IPS-18c (cell line): ENCODE results near the gene TM9SF4.
"Not testable (repeated sequence)": the region's sequence is repeated elsewhere in the genome, so short reads cannot be mapped to it uniquely, and the experiment has no call there.

Source experiments
- H3K4me3 ChIP-seq: 2 replicates; pipeline ENCODE4 v1.7.0; 2013; ENCODE audit warnings: low read depth, mild to moderate bottlenecking, low read length, moderate library complexity; ENCODE audit not compliant: insufficient read depth
- H3K9me3 ChIP-seq: one replicate; pipeline ENCODE4 v1.6.1; 2013; ENCODE audit warnings: mild to moderate bottlenecking, low read length, moderate library complexity; ENCODE audit not compliant: control insufficient read depth, insufficient read depth

The TM9SF4 gene

DNA sequence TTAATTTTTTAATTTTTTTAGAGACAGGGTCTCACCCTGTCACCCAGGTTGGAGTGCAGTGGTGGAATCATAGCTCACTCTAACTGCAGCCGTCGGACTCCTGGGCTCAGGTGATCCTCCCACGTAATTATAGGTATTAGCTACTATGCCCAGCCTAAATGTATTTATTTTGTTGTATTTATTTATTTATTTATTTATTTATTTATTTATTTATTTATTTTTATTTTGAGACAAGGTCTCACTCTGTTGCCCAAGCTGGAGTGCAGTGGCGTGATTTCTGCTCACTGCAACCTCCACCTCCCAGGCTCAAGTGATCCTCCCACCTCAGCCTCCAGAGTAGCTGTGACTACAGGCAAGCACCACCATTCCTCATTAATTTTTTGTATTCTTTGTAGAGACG, 8.9 kb downstream of the TM9SF4 start:
- not testable (repeated sequence) for H3K4me3 ChIP-seq, H3K9me3 ChIP-seq

DNA sequence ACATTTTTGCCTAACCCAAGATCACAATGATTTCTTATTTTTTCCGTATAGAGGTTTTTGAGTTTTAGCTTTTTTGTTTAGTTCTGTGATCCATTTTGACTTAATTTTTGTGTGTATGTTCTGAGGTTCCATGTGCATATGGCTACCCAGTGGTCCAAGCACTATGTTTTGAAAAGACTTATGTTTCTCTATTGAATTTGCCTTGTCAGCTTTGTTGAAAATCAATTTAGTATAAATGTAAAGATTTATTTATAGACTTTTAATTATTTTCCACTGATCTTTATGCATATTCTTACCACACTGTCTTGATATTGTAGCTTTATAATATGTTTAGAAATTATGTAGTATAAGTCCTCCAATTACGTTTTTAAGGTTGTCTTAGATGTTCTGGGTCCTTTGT, 10.2 kb downstream of the TM9SF4 start:
- no peaks in the 10 kb centered on the region for H3K9me3 ChIP-seq
- H3K4me3 ChIP-seq = no peak overlapping the region

DNA sequence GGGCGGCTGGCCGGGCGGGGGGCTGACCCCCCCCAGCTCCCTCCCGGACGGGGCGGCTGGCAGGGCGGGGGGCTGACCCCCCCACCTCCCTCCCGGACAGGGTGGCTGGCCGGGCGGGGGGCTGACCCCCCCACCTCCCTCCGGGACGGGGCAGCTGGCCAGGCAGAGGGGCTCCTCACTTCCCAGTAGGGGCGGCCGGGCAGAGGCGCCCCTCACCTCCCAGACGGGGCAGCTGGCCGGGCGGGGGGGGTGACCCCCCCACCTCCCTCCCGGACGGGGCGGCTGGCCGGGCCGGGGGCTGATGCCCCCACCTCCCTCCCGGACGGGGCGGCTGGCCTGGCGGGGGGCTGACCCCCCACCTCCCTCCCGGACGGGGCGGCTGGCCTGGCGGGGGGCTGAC, 12.4 kb downstream of the TM9SF4 start:
- H3K9me3 ChIP-seq, H3K4me3 ChIP-seq: not testable (repeated sequence)

DNA sequence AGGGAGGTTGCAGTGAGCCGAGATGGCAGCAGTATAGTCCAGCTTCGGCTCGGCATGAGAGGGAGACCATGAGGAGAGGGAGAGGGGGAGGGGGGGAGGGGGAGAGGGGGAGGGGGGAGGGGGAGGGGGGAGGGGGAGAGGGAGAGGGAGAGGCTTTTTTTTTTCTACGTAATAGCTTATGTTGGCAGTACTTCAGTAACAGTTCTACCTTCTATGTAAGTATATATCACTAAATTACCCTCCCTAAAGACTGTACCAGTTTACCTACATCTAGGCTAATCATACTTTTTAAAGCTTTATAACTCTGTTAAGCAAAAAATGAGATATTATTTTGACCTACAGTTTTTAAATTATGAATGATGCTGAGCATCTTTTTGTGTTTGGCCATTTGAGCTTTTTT, 13.6 kb downstream of the TM9SF4 start:
- Histone ChIP-seq H3K9me3 (no peaks in the 10 kb centered on the region), H3K4me3 (no peak overlapping the region)

DNA sequence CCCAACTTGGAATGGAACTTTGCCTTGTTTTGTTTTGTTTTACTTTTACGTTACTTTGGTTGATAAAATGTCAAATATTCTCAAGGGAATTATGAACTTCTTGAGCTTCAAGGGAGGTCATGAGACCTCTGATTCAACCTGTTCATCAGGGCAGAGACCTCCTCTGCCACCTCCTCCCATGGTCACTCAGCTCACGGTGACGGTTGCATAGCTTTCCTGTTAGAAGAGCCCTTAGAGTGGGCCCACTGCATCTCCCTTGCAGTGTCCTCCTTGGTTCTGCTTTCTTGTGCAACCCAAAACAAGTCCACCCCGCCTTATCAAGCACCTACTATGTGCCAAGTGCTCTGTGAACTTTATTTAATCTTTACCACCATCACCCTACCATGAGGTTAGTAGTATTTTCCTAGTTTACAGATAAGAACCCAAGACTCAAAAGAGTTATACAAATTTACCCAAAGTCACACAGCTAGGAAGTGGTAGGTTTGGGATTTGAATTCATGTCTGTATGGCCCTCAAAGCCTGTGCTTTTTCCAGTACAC, 15.5 kb downstream of the TM9SF4 start:
- Histone ChIP-seq H3K9me3 (no peaks in the 10 kb centered on the region), H3K4me3 (no peak overlapping the region)

DNA sequence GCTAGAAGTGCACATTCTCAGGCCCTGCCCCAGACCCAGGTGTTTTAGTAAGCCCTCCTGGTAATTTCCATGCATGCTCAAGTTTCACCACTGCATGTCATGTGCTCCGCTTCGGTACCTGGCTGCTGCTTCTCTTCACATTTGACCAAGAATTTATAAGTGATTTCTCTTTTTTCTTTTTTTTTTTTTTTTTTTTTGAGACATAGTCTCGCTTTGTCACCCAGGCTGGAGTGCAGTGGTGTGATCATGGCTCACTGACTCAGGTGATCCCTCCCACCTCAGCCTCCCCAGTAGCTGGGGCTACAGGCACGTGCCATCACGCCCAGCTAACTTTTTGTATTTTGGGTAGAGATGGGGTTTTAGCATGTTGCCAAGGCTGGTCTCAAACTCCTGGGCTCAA, 16.0 kb downstream of the TM9SF4 start:
- no peak overlapping the region for H3K4me3 ChIP-seq
- H3K9me3 ChIP-seq = no peaks in the 10 kb centered on the region

DNA sequence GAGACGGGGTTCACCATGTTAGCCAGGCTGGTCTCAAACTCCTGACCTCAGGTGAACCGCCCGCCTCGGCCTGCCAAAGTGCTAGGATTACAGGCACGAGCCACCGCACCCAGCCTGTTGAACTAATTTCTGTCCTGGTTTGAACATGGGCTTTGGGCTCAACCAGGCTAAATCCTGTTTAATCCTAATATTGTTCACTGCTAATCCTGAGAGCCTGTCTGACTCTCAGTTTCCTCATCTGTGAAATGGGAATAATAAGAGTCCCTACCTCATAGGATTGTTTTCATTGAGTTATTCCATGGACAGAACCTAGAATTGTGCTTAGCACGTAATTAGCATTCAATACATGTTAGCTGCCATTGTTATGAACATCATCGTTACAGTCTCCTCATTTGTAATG, 17.4 kb downstream of the TM9SF4 start:
- Histone ChIP-seq H3K4me3 (no peak overlapping the region), H3K9me3 (no peaks in the 10 kb centered on the region)

DNA sequence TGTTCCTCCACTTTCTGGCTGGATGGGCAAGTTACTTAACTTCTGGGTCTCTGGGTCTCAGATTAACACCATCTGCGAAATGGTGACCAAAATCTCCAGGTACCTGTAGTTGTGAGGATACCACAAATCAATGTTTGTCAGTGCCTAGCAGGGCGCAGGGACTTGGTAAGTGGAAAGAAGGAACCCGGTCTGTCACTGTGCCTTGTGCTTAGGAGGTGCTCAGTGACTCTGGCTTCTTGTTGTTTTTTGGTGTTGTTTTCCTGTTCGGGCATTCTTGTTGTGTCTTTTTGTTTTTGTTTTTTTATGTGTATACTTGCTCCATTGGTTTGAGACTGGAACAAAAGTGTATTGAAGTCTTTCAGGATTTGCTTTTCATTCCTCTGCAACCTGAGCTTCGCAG, 17.8 kb downstream of the TM9SF4 start:
- Histone ChIP-seq H3K9me3 (no peaks in the 10 kb centered on the region), H3K4me3 (no peak overlapping the region)

DNA sequence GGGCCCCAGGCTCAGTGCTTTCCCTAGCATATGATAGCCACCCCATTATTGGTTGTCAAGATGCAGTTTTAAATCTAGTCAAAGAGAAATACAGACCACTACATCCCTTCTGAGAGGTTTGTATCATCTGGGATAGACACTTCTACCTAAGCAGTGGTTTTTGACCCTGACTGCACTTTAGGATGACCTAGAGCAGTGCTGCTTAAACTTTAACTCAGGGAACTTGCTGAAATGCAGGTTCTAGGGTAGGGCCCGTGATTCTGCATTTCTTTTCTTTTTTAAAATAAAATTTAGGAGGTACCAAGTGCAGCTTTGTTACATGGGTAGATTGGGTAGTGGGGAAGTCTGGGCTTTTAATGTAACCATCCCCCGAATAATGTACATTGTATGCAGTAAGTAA, 18.7 kb downstream of the TM9SF4 start:
- H3K4me3 ChIP-seq = no peak overlapping the region
- H3K9me3 ChIP-seq = no peaks in the 10 kb centered on the region

DNA sequence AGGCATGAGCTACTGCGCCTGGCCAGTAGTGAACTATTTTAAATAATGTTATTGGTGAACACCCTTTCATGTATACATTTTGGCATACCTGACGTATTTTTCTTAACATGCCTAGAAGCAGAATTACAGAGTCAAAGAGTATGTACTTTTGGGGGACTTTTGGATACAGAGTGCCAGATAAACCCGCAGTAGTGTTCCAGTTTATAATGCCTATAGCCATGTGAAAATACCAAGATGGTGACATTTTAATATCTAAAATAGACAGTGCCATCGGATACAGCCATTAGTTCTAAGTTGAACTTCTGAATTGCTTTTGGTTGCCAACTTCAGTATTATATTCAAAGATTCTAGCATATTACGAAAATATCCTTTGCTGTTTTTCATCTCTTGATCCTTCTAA, 20.3 kb downstream of the TM9SF4 start:
- Histone ChIP-seq H3K9me3 (no peaks in the 10 kb centered on the region), H3K4me3 (no peak overlapping the region)

DNA sequence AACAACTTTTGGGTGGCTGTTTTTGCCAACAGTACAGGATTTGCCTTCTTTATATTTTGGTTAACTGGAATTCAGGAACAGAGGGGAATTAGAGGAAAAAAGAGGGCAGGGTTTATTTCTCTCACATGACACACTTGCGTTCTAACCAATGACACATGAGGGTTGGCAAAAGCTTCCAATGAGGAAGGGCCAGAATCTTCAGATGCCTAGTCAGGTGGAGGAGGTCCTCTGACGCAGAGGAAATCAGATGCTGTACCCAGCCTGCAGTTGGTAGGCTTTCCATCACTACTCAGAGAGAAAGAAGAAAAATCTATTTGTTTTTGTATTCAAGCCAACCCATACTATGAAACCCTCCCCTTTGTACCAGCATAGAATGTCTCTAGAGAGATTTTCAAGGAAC, 20.8 kb downstream of the TM9SF4 start:
- Histone ChIP-seq H3K4me3 (no peak overlapping the region), H3K9me3 (no peaks in the 10 kb centered on the region)

DNA sequence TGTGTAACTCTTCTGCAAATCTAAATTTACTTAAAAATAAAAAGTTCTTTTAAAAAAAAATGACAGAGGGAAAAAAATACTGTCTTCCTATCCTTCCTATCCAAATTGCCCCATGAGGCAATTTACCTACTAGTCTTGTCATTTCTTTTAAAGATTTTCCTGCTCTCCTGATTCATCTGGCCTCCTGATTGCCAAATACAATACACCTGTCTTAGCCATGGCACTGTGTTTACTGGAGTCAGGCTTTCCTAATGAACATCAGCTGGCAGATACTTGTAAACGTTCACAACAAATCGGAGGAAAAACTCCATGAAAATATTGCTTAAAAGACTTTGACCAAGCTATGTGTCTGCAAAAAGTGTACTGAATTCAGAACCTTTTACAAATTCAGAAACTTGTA, 21.5 kb downstream of the TM9SF4 start:
- H3K4me3 ChIP-seq = no peak overlapping the region
- no peaks in the 10 kb centered on the region for H3K9me3 ChIP-seq

DNA sequence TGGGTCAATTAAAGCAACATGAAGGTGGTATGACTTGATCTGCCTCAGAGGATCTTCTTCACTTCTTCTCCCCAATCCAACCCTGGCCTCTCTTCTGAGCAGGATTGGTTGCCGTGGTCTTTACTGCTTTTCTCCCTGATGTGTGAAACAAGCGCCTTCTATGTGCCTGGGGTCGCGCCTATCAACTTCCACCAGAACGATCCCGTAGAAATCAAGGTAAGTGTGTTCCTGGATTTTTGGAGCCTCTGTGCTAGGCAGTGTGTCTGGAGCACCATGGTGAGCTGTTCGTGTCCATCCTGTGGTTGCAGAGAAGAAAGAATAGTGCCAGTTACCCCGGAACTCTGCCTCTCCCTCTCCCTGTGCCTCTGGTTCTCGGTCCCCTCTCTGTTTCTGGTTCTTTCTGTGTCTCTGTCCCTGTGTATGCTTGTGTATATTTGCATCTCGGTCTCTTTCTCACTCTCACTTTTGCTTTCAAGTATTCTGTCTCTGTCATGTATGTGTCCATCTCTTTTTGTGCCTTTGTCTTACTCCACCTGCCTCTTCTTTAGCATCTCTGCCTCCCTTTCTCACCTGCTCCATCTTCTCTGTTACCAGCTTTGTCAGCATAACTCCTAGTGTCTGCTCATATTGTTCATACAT, 23.5 kb downstream of the TM9SF4 start:
- Histone ChIP-seq H3K9me3 (no peaks in the 10 kb centered on the region), H3K4me3 (no peak overlapping the region)

DNA sequence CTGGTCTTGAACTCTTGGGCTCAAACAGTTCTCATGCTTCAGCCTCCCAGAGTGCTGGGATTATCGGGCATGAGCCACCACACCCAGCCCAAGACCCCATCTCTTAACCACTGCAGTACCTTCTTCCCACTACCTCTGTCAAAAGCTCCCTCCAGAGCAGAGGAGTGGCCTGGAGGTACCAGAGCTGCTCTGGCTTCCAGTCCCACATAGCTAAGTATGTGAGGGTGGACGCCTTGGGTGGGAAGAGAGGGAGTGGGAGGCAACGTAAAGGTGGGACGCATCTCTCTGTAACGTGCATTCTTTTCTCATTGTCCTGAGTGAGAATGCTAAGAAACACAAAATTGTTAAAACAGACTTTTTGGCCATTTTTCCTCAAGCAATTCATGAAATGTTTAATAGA, 24.5 kb downstream of the TM9SF4 start:
- no peak overlapping the region for H3K4me3 ChIP-seq
- H3K9me3 ChIP-seq = no peaks in the 10 kb centered on the region

DNA sequence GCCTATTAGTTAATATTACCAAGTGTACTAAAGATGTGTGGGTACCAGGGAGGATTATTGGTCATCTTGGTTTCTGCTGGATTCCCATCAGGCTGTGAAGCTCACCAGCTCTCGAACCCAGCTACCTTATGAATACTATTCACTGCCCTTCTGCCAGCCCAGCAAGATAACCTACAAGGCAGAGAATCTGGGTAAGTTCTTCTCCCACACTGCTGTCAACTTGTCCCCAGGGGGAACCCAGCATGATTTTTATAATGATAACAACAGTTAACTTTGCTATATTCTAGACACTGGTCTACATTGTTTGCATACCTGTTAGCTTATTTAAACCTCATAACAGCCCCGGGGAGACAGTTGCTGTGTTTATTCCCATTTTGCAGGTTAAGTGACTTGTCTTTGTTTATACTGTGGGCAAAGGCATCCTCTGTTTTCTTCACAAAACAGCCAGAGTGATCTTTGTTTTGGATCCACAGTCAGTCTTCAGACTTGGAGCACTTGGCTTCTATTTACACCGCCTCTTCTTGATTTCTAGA, 26.5 kb downstream of the TM9SF4 start:
- Histone ChIP-seq H3K4me3 (no peak overlapping the region), H3K9me3 (no peaks in the 10 kb centered on the region)

DNA sequence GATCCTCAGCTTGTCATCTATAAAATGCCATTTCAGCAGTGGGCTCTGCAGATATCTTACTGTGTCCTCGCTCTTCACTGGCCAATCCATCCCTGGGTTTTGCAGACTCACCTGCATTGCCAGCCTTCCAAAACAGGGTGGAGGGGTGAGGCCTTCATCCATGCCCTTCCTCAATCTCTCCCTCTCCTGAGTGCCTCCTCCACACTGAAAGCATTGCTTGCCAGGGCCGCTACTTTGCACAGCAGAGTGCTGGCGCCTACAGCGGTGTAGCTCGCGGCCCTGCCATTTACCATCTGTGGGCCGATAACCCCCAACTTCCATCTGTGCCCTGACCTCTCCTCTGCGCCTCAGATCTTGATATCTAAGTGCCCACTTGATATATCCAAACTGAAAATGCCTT, 29.4 kb downstream of the TM9SF4 start:
- H3K4me3 ChIP-seq = no peak overlapping the region

DNA sequence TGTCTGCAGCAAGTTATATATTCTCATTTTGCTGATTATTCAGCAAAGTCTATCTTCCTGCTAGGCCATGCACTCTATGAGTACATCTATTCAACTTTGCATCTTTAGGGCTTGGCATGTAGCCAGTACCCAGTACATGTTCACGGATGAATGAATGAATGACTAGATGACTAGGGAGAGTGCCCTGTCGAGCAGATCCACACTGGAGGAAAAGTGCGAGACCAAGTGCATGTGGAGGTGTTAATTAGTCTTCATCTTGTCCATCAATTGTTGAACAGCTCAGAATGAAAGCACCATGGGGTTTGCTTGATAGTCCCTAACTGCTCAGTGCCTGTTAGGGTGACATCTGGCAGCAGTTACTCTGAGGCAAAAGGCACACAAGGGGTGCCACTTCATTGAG, 30.4 kb downstream of the TM9SF4 start:
- no peaks in the 10 kb centered on the region for H3K9me3 ChIP-seq
- H3K4me3 ChIP-seq = no peak overlapping the region

More for the DNA sequence above, 29.4 kb downstream of the TM9SF4 start:
- H3K9me3 ChIP-seq = no peaks in the 10 kb centered on the region

DNA sequence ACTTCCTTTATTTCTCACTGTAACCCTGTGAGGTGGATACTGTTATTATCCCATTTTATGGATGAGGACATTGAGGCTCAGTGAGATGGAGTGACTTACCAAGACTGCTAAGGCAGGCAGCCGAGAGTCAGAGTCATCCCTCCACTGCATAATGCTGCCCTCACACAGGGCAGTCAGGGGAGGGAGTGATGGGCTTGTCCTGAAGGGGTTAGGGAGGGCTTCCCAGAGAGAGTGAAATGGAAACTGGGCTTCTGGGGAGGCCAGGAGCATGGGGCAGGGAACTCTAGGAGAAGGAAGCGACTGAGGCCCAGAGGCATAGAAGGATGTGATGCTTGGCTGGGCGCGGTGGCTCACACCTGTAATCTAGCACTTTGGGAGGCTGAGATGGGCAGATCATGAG, 31.1 kb downstream of the TM9SF4 start:
- Histone ChIP-seq H3K4me3 (no peak overlapping the region), H3K9me3 (no peaks in the 10 kb centered on the region)

DNA sequence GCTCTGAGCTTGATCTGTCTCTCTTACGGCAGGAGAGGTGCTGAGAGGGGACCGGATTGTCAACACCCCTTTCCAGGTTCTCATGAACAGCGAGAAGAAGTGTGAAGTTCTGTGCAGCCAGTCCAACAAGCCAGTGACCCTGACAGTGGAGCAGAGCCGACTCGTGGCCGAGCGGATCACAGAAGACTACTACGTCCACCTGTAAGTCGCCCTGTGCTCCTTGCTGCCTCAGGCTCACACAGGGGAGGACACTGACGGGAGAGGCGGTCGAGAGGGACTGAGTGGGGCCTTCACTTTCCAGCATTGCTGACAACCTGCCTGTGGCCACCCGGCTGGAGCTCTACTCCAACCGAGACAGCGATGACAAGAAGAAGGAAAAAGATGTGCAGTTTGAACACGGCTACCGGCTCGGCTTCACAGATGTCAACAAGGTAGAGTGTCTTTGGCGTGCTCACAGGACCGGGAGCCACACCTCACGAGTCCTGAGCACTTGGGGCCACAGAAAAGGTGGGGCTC, 32.0 kb downstream of the TM9SF4 start:
- Histone ChIP-seq H3K4me3 (no peak overlapping the region), H3K9me3 (no peaks in the 10 kb centered on the region)
